Astrocyte (in vitro differentiated cells and primary cell): ENCODE measurements around the gene ARHGAP33. TPM values are rescaled to one million over a fixed set of nuclear protein-coding genes. Genes with fewer than 3 reads are reported as not detected.
A peak's percentile ranks its signal among the peaks of the same experiment; 100 is the strongest.

Experiments
- DNase-seq: peaks from one replicate; pipeline ENCODE4 v3.0.0-alpha.2; 2010; ENCODE audit warnings: low read depth
- FAIRE-seq: peaks from 2 replicates; lab custom pipeline; 2011; peaks lifted over from hg19 to GRCh38; lab: Jason Lieb, UNC
- H2AFZ ChIP-seq: 2 replicates; pipeline ENCODE4 v1.6.0; 2012; ENCODE audit warnings: low read depth, low read length, inconsistent platforms
- H3K27ac ChIP-seq: 2 replicates; pipeline ENCODE4 v1.5.1; 2011; ENCODE audit warnings: low read depth, low read length, inconsistent platforms
- H3K27me3 ChIP-seq: 2 replicates; pipeline ENCODE4 v1.6.0; 2011; ENCODE audit warnings: low read length, inconsistent platforms; ENCODE audit not compliant: insufficient read depth
- H3K36me3 ChIP-seq: 2 replicates; pipeline ENCODE4 v1.5.1; 2011; ENCODE audit warnings: low read length, inconsistent platforms; ENCODE audit not compliant: insufficient read depth
- H3K4me1 ChIP-seq: 2 replicates; pipeline ENCODE4 v1.5.1; 2011; ENCODE audit warnings: low read length, inconsistent platforms; ENCODE audit not compliant: insufficient read depth
- H3K4me2 ChIP-seq: 2 replicates; pipeline ENCODE4 v1.6.0; 2012; ENCODE audit warnings: low read length, inconsistent platforms
- H3K4me3 ChIP-seq: 2 replicates; pipeline ENCODE4 v1.5.1; 2011; ENCODE audit warnings: low read depth, mild to moderate bottlenecking, low read length, inconsistent platforms; ENCODE audit not compliant: insufficient read depth
- H3K79me2 ChIP-seq: 2 replicates; pipeline ENCODE4 v1.6.0; 2012; ENCODE audit warnings: mild to moderate bottlenecking, low read length, inconsistent platforms; ENCODE audit not compliant: insufficient read depth
- H3K9ac ChIP-seq: 2 replicates; pipeline ENCODE4 v1.6.0; 2012; ENCODE audit warnings: mild to moderate bottlenecking, low read length, inconsistent platforms
- H3K9me3 ChIP-seq: 2 replicates; pipeline ENCODE4 v1.5.1; 2012; ENCODE audit warnings: low read depth, mild to moderate bottlenecking, low read length, inconsistent platforms; ENCODE audit not compliant: insufficient read depth
- H4K20me1 ChIP-seq: 2 replicates; pipeline ENCODE4 v1.6.0; 2012; ENCODE audit warnings: low read length, inconsistent platforms; ENCODE audit not compliant: insufficient read depth
- H3K27ac Mint-ChIP-seq: one replicate; pipeline ENCODE4 v1.8.0; 2021; ENCODE audit warnings: mild to moderate bottlenecking, mixed read lengths; ENCODE audit not compliant: unreplicated experiment
- H3K27me3 Mint-ChIP-seq: one replicate; pipeline ENCODE4 v1.8.0; 2021; ENCODE audit warnings: low read depth, mixed read lengths; ENCODE audit not compliant: unreplicated experiment
- H3K36me3 Mint-ChIP-seq: one replicate; pipeline ENCODE4 v1.8.0; 2021; ENCODE audit warnings: low read depth, mixed read lengths; ENCODE audit not compliant: unreplicated experiment
- H3K4me1 Mint-ChIP-seq: one replicate; pipeline ENCODE4 v1.8.0; 2021; ENCODE audit warnings: low read depth, mixed read lengths; ENCODE audit not compliant: unreplicated experiment
- H3K4me3 Mint-ChIP-seq: one replicate; pipeline ENCODE4 v1.8.0; 2021; ENCODE audit warnings: mild to moderate bottlenecking, moderate library complexity, mixed read lengths; ENCODE audit not compliant: unreplicated experiment
- H3K9me3 Mint-ChIP-seq: one replicate; pipeline ENCODE4 v1.8.0; 2021; ENCODE audit warnings: mild to moderate bottlenecking, mixed read lengths; ENCODE audit not compliant: unreplicated experiment
- CTCF ChIP-seq: IDR thresholded peaks from 2 replicates; pipeline ENCODE4 v1.5.1; 2011; ENCODE audit warnings: low read depth, mild to moderate bottlenecking, inconsistent platforms, low read length, moderate library complexity; ENCODE audit not compliant: insufficient read depth
- EZH2 ChIP-seq: IDR thresholded peaks from 2 replicates; pipeline ENCODE4 v1.6.1; 2012; ENCODE audit warnings: mild to moderate bottlenecking, low read length, inconsistent platforms; ENCODE audit not compliant: insufficient read depth
- total RNA-seq: library from RNA; stranded (reverse); gene quantifications from 2 replicates; pipeline ENCODE4 v1.2.1, GENCODE V29; 2021

Gene ARHGAP33
- total RNA-seq, 1 donor from 2014 or later: 5.5 TPM

- FAIRE-seq: peak; percentile 58
- Mint-ChIP-seq H3K36me3 (peaks cover 22% of the 10 kb centered on the region), H3K4me3 (peak within 1 kb of the TSS; percentile 95), H3K27me3 (peaks cover 2% of the 10 kb centered on the region), H3K9me3 (no peaks in the 10 kb centered on the region), H3K4me1 (peaks cover 16% of the 10 kb centered on the region), H3K27ac (peak within 1 kb of the TSS; percentile 97)
- Histone ChIP-seq H3K79me2 (peaks cover 31% of the 10 kb centered on the region), H2AFZ (peak within 1 kb of the TSS; percentile 86), H3K27me3 (no peaks in the 10 kb centered on the region), H3K27ac (peak within 1 kb of the TSS; percentile 99), H4K20me1 (peaks cover 16% of the 10 kb centered on the region), H3K4me1 (peaks cover 35% of the 10 kb centered on the region), H3K4me3 (peak within 1 kb of the TSS; percentile 100), H3K4me2 (peak within 1 kb of the TSS; percentile 96), H3K36me3 (peaks cover 6% of the 10 kb centered on the region), H3K9me3 (no peaks in the 10 kb centered on the region), H3K9ac (peak within 1 kb of the TSS; percentile 99)
- DNase-seq: peak; percentile 99
- TF ChIP-seq CTCF: no peak
- no peak for TF ChIP-seq EZH2
Measured at GRCh38 chr19:35757749-35758608, 17.4 kb upstream of the ARHGAP33 start, which contains the start of gene PROSER3. PROSER3 (plus strand) TSS chr19:35758176; CDS start chr19:35758216, 40 bp downstream.

GRCh38 chr19:35759697-35760096, 15.7 kb upstream of the ARHGAP33 start:
- H3K9me3 Mint-ChIP-seq: no peaks in the 10 kb centered on the region
- H3K27me3 Mint-ChIP-seq: peaks cover under 1% of the 10 kb centered on the region
- DNase-seq (no peak), FAIRE-seq (no peak)
- peaks cover 11% of the 10 kb centered on the region for H3K36me3 Mint-ChIP-seq
- Histone ChIP-seq H3K4me2 (peak overlapping the region; percentile 96), H4K20me1 (peaks cover 11% of the 10 kb centered on the region), H2AFZ (no peak overlapping the region), H3K27ac (no peak overlapping the region), H3K9ac (no peak overlapping the region), H3K4me1 (peaks cover 35% of the 10 kb centered on the region), H3K9me3 (no peaks in the 10 kb centered on the region), H3K79me2 (peaks cover 28% of the 10 kb centered on the region), H3K4me3 (no peak overlapping the region), H3K27me3 (no peaks in the 10 kb centered on the region), H3K36me3 (peaks cover 4% of the 10 kb centered on the region)
- peak overlapping the region; percentile 95 for H3K4me3 Mint-ChIP-seq
- no peak overlapping the region for H3K27ac Mint-ChIP-seq
- peaks cover 16% of the 10 kb centered on the region for H3K4me1 Mint-ChIP-seq
- no peak for TF ChIP-seq EZH2
- no peak for TF ChIP-seq CTCF
